HEK293 (cell line): ENCODE data around the gene CADM1.

Source experiments
- CTCF ChIA-PET: fragments of 350-600 bp; formaldehyde crosslinking; extraction: SDS; loops from one replicate; lab custom pipeline; 2021; ENCODE audit warnings: antibody characterized with exemption; lab: Yijun Ruan, JAX
- POLR2A ChIA-PET: fragments of 300-600 bp; formaldehyde crosslinking; extraction: SDS; loops from one replicate; lab custom pipeline; 2020; ENCODE audit warnings: antibody characterized with exemption, inconsistent platforms; lab: Yijun Ruan, JAX
- H3K27ac ChIP-seq: fragments of 200-500 bp; sonication (Bioruptor generic); 2 replicates; pipeline ENCODE4 v1.5.1; 2014; ENCODE audit warnings: low read depth, low read length, control low read depth, inconsistent platforms; ENCODE audit errors: extremely low read depth
- H3K36me3 ChIP-seq, 2 experiments: fragments of 200-500 bp in 1 of 2; sonication (Bioruptor generic) in 1 of 2; 1 replicate in 1 of 2; 2 replicates in 1 of 2; pipeline ENCODE4 v1.5.1; 2014 to 2017; ENCODE audit warnings: inconsistent platforms in 2 of 2, low read length in 2 of 2; ENCODE audit not compliant: control insufficient read depth in 2 of 2, insufficient read depth in 1 of 2
- H3K4me1 ChIP-seq: fragments of 200-500 bp; sonication (Bioruptor generic); 2 replicates; pipeline ENCODE4 v1.5.1; 2014; ENCODE audit warnings: mild to moderate bottlenecking, low read length, inconsistent platforms; ENCODE audit not compliant: control insufficient read depth, insufficient read depth
- H3K4me3 ChIP-seq: 2 replicates; pipeline ENCODE4 v1.5.1; 2011; ENCODE audit warnings: low read depth, mild to moderate bottlenecking, control low read depth, low read length, moderate library complexity
- H3K9me3 ChIP-seq: fragments of 200-500 bp; sonication (Bioruptor generic); 2 replicates; pipeline ENCODE4 v1.5.1; 2014; ENCODE audit warnings: low read depth, low read length, inconsistent platforms; ENCODE audit not compliant: control insufficient read depth, insufficient read depth
- ELK4 ChIP-seq: IDR thresholded peaks from 2 replicates; pipeline ENCODE4 v1.6.1; 2011; ENCODE audit warnings: mild to moderate bottlenecking, low read depth, low read length, borderline replicate concordance
- FEZF1 ChIP-seq: fragments of 450-650 bp; formaldehyde crosslinking; IDR thresholded peaks from 2 replicates; pipeline ENCODE4 v1.5.1; 2016; ENCODE audit warnings: missing biosample characterization, missing genetic modification characterization
- KLF16 ChIP-seq: fragments of 450-650 bp; formaldehyde crosslinking; IDR thresholded peaks from 2 replicates; pipeline ENCODE4 v1.5.1; 2017; ENCODE audit warnings: missing biosample characterization, missing genetic modification characterization
- KLF7 ChIP-seq: fragments of 450-650 bp; formaldehyde crosslinking; IDR thresholded peaks from 2 replicates; pipeline ENCODE4 v1.5.1; 2016; ENCODE audit warnings: missing biosample characterization, missing genetic modification characterization, borderline replicate concordance
- YY1 ChIP-seq: fragments of 450-650 bp; formaldehyde crosslinking; IDR thresholded peaks from 2 replicates; pipeline ENCODE4 v1.5.1; 2018; ENCODE audit warnings: missing biosample characterization, missing genetic modification characterization
- ZFP37 ChIP-seq: fragments of 450-650 bp; formaldehyde crosslinking; IDR thresholded peaks from 2 replicates; pipeline ENCODE4 v1.5.1; 2016; ENCODE audit warnings: missing biosample characterization, missing genetic modification characterization
- ZIC2 ChIP-seq: fragments of 450-650 bp; formaldehyde crosslinking; IDR thresholded peaks from 2 replicates; pipeline ENCODE4 v1.5.1; 2016; ENCODE audit warnings: missing biosample characterization, missing genetic modification characterization
- ZNF155 ChIP-seq: fragments of 450-650 bp; formaldehyde crosslinking; IDR thresholded peaks from 2 replicates; pipeline ENCODE4 v1.5.1; 2016; ENCODE audit warnings: missing biosample characterization, missing genetic modification characterization
- ZNF157 ChIP-seq: fragments of 450-650 bp; formaldehyde crosslinking; IDR thresholded peaks from 2 replicates; pipeline ENCODE4 v1.5.1; 2016; ENCODE audit warnings: missing biosample characterization, missing genetic modification characterization
- ZNF184 ChIP-seq: fragments of 450-650 bp; IDR thresholded peaks from 2 replicates; pipeline ENCODE4 v1.5.1; 2018; ENCODE audit warnings: missing biosample characterization, mild to moderate bottlenecking, missing genetic modification characterization
- ZNF221 ChIP-seq: fragments of 450-650 bp; formaldehyde crosslinking; IDR thresholded peaks from 2 replicates; pipeline ENCODE4 v1.5.1; 2017; ENCODE audit warnings: missing biosample characterization, missing genetic modification characterization, borderline replicate concordance
- ZNF23 ChIP-seq: fragments of 450-650 bp; formaldehyde crosslinking; IDR thresholded peaks from 2 replicates; pipeline ENCODE4 v1.5.1; 2016; ENCODE audit warnings: missing biosample characterization, missing genetic modification characterization, borderline replicate concordance
- ZNF26 ChIP-seq: fragments of 450-650 bp; formaldehyde crosslinking; IDR thresholded peaks from 2 replicates; pipeline ENCODE4 v1.5.1; 2016; ENCODE audit warnings: missing biosample characterization, missing genetic modification characterization
- ZNF266 ChIP-seq: fragments of 450-650 bp; formaldehyde crosslinking; IDR thresholded peaks from 2 replicates; pipeline ENCODE4 v1.5.1; 2016; ENCODE audit warnings: missing biosample characterization, missing genetic modification characterization, low read depth
- ZNF292 ChIP-seq: fragments of 450-650 bp; formaldehyde crosslinking; IDR thresholded peaks from 2 replicates; pipeline ENCODE4 v1.5.1; 2016; ENCODE audit warnings: low read depth, missing biosample characterization, missing genetic modification characterization, borderline replicate concordance
- ZNF37A ChIP-seq: fragments of 450-650 bp; IDR thresholded peaks from 2 replicates; pipeline ENCODE4 v1.5.1; 2018; ENCODE audit warnings: missing biosample characterization, missing genetic modification characterization
- ZNF423 ChIP-seq: fragments of 450-650 bp; formaldehyde crosslinking; IDR thresholded peaks from 2 replicates; pipeline ENCODE4 v1.5.1; 2016; ENCODE audit warnings: missing biosample characterization, missing genetic modification characterization
- ZNF549 ChIP-seq: fragments of 450-650 bp; IDR thresholded peaks from 2 replicates; pipeline ENCODE4 v1.5.1; 2018; ENCODE audit warnings: missing biosample characterization, missing genetic modification characterization, mild to moderate bottlenecking, inconsistent platforms, moderate library complexity
- ZNF571 ChIP-seq: fragments of 450-650 bp; formaldehyde crosslinking; IDR thresholded peaks from 2 replicates; pipeline ENCODE4 v1.5.0; 2017; ENCODE audit warnings: missing biosample characterization, missing genetic modification characterization
- ZNF610 ChIP-seq: fragments of 450-650 bp; formaldehyde crosslinking; IDR thresholded peaks from 2 replicates; pipeline ENCODE4 v1.5.1; 2016; ENCODE audit warnings: missing biosample characterization, missing genetic modification characterization, borderline replicate concordance
- ZNF626 ChIP-seq: fragments of 450-650 bp; sonication (Bioruptor Pico); formaldehyde crosslinking; IDR thresholded peaks from 2 replicates; pipeline ENCODE4 v1.5.1; 2018; ENCODE audit warnings: missing biosample characterization, missing genetic modification characterization, inconsistent platforms
- ZNF76 ChIP-seq: fragments of 450-650 bp; formaldehyde crosslinking; IDR thresholded peaks from 2 replicates; pipeline ENCODE4; 2016; ENCODE audit warnings: low read depth, missing biosample characterization, missing genetic modification characterization, borderline replicate concordance
- ZNF768 ChIP-seq: fragments of 450-650 bp; formaldehyde crosslinking; IDR thresholded peaks from 2 replicates; pipeline ENCODE4 v1.5.1; 2018; ENCODE audit warnings: missing biosample characterization, mild to moderate bottlenecking, missing genetic modification characterization
- ZNF843 ChIP-seq: fragments of 450-650 bp; formaldehyde crosslinking; IDR thresholded peaks from 2 replicates; pipeline ENCODE4 v1.5.1; 2016; ENCODE audit warnings: missing biosample characterization, missing genetic modification characterization
- TF ChIP-seq, protein P1 (sequence below): sonication (generic); formaldehyde crosslinking; IDR thresholded peaks from 2 replicates; pipeline ENCODE4 v1.8.1; 2022; ENCODE audit warnings: mild to moderate bottlenecking, moderate library complexity, missing genetic modification reagents
- TF ChIP-seq, protein P2 (sequence below): fragments of 450-650 bp; formaldehyde crosslinking; IDR thresholded peaks from 2 replicates; pipeline ENCODE4 v1.5.1; 2016; ENCODE audit warnings: missing biosample characterization, missing genetic modification characterization

The CADM1 gene

GRCh38 chr11:115471367-115471766, 32.8 kb downstream of the CADM1 start:
- H3K4me3 ChIP-seq: no peak overlapping the region
- POLR2A ChIA-PET: no interaction called here
- H3K36me3 ChIP-seq: no peaks in the 10 kb centered on the region
- TF ChIP-seq ZNF571 (tag by site-specific recombination) (no peak), ZFP37 (tag by site-specific recombination) (no peak), ZNF843 (tag by site-specific recombination) (no peak), ZNF157 (tag by site-specific recombination) (no peak), ZNF37A (tag by site-specific recombination) (no peak), ZNF221 (tag by site-specific recombination) (no peak), ZNF610 (tag by site-specific recombination) (no peak), YY1 (no peak), ZNF292 (tag by site-specific recombination) (no peak), ZNF423 (tag by site-specific recombination) (no peak), ZNF26 (tag by site-specific recombination) (no peak), ZNF184 (tag by site-specific recombination) (no peak), ZIC2 (tag by site-specific recombination) (no peak), ZNF23 (no peak), ZNF626 (no peak), ELK4 (no peak), ZNF549 (no peak), ZNF266 (tag by site-specific recombination) (no peak)
- TF ChIP-seq, protein P1, sequence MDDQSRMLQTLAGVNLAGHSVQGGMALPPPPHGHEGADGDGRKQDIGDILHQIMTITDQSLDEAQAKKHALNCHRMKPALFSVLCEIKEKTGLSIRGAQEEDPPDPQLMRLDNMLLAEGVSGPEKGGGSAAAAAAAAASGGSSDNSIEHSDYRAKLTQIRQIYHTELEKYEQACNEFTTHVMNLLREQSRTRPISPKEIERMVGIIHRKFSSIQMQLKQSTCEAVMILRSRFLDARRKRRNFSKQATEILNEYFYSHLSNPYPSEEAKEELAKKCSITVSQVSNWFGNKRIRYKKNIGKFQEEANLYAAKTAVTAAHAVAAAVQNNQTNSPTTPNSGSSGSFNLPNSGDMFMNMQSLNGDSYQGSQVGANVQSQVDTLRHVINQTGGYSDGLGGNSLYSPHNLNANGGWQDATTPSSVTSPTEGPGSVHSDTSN: no peak
- TF ChIP-seq, protein P2, sequence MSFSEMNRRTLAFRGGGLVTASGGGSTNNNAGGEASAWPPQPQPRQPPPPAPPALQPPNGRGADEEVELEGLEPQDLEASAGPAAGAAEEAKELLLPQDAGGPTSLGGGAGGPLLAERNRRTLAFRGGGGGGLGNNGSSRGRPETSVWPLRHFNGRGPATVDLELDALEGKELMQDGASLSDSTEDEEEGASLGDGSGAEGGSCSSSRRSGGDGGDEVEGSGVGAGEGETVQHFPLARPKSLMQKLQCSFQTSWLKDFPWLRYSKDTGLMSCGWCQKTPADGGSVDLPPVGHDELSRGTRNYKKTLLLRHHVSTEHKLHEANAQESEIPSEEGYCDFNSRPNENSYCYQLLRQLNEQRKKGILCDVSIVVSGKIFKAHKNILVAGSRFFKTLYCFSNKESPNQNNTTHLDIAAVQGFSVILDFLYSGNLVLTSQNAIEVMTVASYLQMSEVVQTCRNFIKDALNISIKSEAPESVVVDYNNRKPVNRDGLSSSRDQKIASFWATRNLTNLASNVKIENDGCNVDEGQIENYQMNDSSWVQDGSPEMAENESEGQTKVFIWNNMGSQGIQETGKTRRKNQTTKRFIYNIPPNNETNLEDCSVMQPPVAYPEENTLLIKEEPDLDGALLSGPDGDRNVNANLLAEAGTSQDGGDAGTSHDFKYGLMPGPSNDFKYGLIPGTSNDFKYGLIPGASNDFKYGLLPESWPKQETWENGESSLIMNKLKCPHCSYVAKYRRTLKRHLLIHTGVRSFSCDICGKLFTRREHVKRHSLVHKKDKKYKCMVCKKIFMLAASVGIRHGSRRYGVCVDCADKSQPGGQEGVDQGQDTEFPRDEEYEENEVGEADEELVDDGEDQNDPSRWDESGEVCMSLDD (tag by site-specific recombination): no peak
- no peak overlapping the region for H3K27ac ChIP-seq
- H3K4me1 ChIP-seq: no peaks in the 10 kb centered on the region; the same call in 1 of the 2 replicates
- CTCF ChIA-PET: interaction anchor here (0.7 to 1.0 kb wide), 2 partner anchors 10 to 55 kb away, joined by 3 read pairs; no protein-coding TSS in a partner anchor
- no peaks in the 10 kb centered on the region for H3K9me3 ChIP-seq

DNA sequence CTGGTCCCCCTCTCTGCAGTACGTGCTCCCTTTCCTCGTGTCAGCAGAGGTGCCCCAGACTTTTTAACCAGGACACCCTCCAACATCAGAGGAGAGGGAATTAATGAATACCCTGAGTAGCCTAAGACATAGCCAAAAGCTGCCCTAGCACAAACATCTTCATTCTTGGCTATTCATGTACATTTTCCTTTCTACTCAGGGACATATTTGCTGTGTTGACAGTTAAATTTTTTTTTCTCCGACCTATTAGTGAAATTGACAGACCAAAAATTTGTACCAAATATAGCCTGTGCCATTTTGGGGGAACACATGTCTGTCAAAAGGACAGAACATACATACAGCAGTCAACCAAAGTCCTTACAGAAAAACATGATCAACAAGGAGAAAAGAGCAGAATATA, 33.3 kb downstream of the CADM1 start:
- Histone ChIP-seq H3K36me3 (no peaks in the 10 kb centered on the region), H3K27ac (no peak overlapping the region), H3K4me1 (no peaks in the 10 kb centered on the region; the same call in 1 of the 2 replicates), H3K9me3 (no peaks in the 10 kb centered on the region), H3K4me3 (no peak overlapping the region)
- POLR2A ChIA-PET: no interaction called here
- TF ChIP-seq ZNF155: no peak
- TF ChIP-seq FEZF1 (tag by site-specific recombination): no peak
- no peak for TF ChIP-seq ZIC2 (tag by site-specific recombination)
- TF ChIP-seq KLF7 (tag by site-specific recombination): no peak
- TF ChIP-seq ZNF76 (tag by site-specific recombination): no peak
- no peak for TF ChIP-seq ZNF768 (tag by site-specific recombination)
- TF ChIP-seq KLF16 (tag by site-specific recombination): no peak
- no peak for TF ChIP-seq ZNF23
- CTCF ChIA-PET: interaction anchor here (0.7 kb wide), 1 partner anchor 56 kb away, joined by 3 read pairs; no protein-coding TSS in a partner anchor
